Neuronal stem cell (in vitro differentiated cells): ENCODE measurements around the gene OMA1.

ENCODE experiments used
- DNase-seq: peaks from one replicate; pipeline ENCODE4 v3.0.0-alpha.2; 2013; ENCODE audit warnings: low spot score
- H2AFZ ChIP-seq: one replicate; pipeline ENCODE4 v1.6.1; 2013; ENCODE audit warnings: mild to moderate bottlenecking, low read length, inconsistent platforms
- H2AK5ac ChIP-seq: 2 replicates; pipeline ENCODE4 v1.6.1; 2013; ENCODE audit warnings: low read depth, mild to moderate bottlenecking, inconsistent platforms, low read length, moderate library complexity, mixed read lengths
- H2BK120ac ChIP-seq: 2 replicates; pipeline ENCODE4 v1.6.1; 2013; ENCODE audit warnings: low read depth, mild to moderate bottlenecking, inconsistent platforms, low read length, moderate library complexity, mixed read lengths
- H2BK12ac ChIP-seq: one replicate; pipeline ENCODE4 v1.6.1; 2013; ENCODE audit warnings: low read length, inconsistent platforms
- H2BK15ac ChIP-seq: 2 replicates; pipeline ENCODE4 v1.6.1; 2013; ENCODE audit warnings: mild to moderate bottlenecking, low read length, inconsistent platforms, mixed read lengths
- H2BK5ac ChIP-seq: one replicate; pipeline ENCODE4 v1.6.1; 2013; ENCODE audit warnings: inconsistent platforms, mild to moderate bottlenecking, low read length, moderate library complexity
- H3K14ac ChIP-seq: one replicate; pipeline ENCODE4 v1.6.1; 2013; ENCODE audit warnings: low read length, inconsistent platforms
- H3K18ac ChIP-seq: 2 replicates; pipeline ENCODE4 v1.6.1; 2013; ENCODE audit warnings: low read length, inconsistent platforms
- H3K23ac ChIP-seq: 2 replicates; pipeline ENCODE4 v1.6.1; 2013; ENCODE audit warnings: low read depth, mild to moderate bottlenecking, mixed read lengths, low read length, inconsistent platforms; ENCODE audit not compliant: poor library complexity
- H3K27ac ChIP-seq: replicated peaks from 3 replicates; pipeline ENCODE4 v1.5.1; 2013; ENCODE audit warnings: low read length, inconsistent platforms
- H3K27me3 ChIP-seq, 3 experiments: 2 replicates each; pipeline ENCODE4 v1.6.1; 2013; ENCODE audit warnings: low read length in 3 of 3, mild to moderate bottlenecking in 2 of 3, inconsistent platforms in 1 of 3, low read depth in 1 of 3, mixed read lengths in 1 of 3, moderate library complexity in 1 of 3; ENCODE audit not compliant: control insufficient read depth in 3 of 3, insufficient read depth in 3 of 3
- H3K36me3 ChIP-seq, 2 donors: replicated peaks in 1 of 2; 2 replicates each; pipeline ENCODE4 v1.6.1; 2013; ENCODE audit warnings: low read length in 2 of 2; ENCODE audit not compliant: control insufficient read depth in 2 of 2, insufficient read depth in 2 of 2
- H3K4ac ChIP-seq: 2 replicates; pipeline ENCODE4 v1.6.1; 2013; ENCODE audit warnings: inconsistent platforms, mild to moderate bottlenecking, low read length, moderate library complexity
- H3K4me1 ChIP-seq, 2 donors: 1 replicate in 1 of 2; 2 replicates in 1 of 2; pipeline ENCODE4 v1.6.1; 2013; ENCODE audit warnings: low read length in 2 of 2, low read depth in 1 of 2; ENCODE audit not compliant: control insufficient read depth in 2 of 2, insufficient read depth in 1 of 2
- H3K4me2 ChIP-seq: one replicate; pipeline ENCODE4 v1.6.1; 2013; ENCODE audit warnings: mild to moderate bottlenecking, low read length, inconsistent platforms; ENCODE audit not compliant: insufficient read depth, poor library complexity, severe bottlenecking
- H3K4me3 ChIP-seq, 2 donors: 2 replicates each; pipeline ENCODE4 v1.5.1; 2013; ENCODE audit warnings: low read length in 2 of 2, mild to moderate bottlenecking in 2 of 2, inconsistent platforms in 1 of 2, moderate library complexity in 1 of 2
- H3K79me1 ChIP-seq: one replicate; pipeline ENCODE4 v1.6.1; 2013; ENCODE audit warnings: low read depth, mild to moderate bottlenecking, inconsistent platforms, low read length, moderate library complexity
- H3K9ac ChIP-seq: one replicate; pipeline ENCODE4 v1.6.1; 2013; ENCODE audit warnings: mild to moderate bottlenecking, low read depth, low read length, inconsistent platforms; ENCODE audit not compliant: poor library complexity
- H3K9me3 ChIP-seq, 2 donors: replicated peaks in 1 of 2; 2 replicates each; pipeline versions ENCODE3 to v1.6.1; 2013; ENCODE audit warnings: low read length in 2 of 2, mild to moderate bottlenecking in 2 of 2, inconsistent platforms in 1 of 2, low read depth in 1 of 2, mixed read lengths in 1 of 2, moderate library complexity in 1 of 2; ENCODE audit not compliant: control insufficient read depth in 2 of 2, insufficient read depth in 1 of 2
- H4K8ac ChIP-seq: one replicate; pipeline ENCODE4 v1.6.1; 2013; ENCODE audit warnings: low read depth, mild to moderate bottlenecking, inconsistent platforms, low read length, moderate library complexity
- H4K91ac ChIP-seq: one replicate; pipeline ENCODE4 v1.6.1; 2013; ENCODE audit warnings: low read length, low read depth, mild to moderate bottlenecking, inconsistent platforms; ENCODE audit not compliant: poor library complexity
- WGBS, 2 donors: extraction: QIAGEN DNeasy Blood & Tissue Kit; methylation state at CpG; one replicate each; pipeline ENCODE4 v1.1.7; 2013; ENCODE audit warnings: missing lambda C conversion rate in 2 of 2, mixed read lengths in 1 of 2; ENCODE audit not compliant: insufficient read length in 2 of 2, insufficient replicate concordance in 1 of 2; ENCODE audit errors: extremely low coverage in 2 of 2; 5-methylcytosine and 5-hydroxymethylcytosine counted together

OMA1 gene

DNA sequence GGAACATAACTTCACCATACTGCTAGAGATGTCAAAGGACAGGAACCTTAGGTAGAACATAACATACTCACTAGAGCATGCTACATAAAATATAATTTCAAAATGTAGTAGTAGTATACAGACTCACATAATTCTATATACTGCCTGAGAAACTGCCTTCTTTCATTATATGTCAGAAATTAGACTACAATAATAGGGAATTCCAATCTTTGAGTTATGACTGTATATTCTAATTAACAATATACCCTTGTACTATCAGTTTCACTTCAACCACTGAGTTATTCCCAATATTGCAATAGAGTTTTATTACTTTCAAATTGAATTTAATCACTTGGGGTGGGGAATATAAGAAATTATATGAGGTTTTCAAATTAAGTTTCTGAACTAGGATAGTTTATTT is 44.0 kb downstream of the OMA1 start:
- no peak for DNase-seq
- H3K4me1 ChIP-seq = peaks cover 0 to 2% of the 10 kb centered on the region in 2 donors
- no peak overlapping the region for H3K27ac ChIP-seq
- no peak overlapping the region for H2BK15ac ChIP-seq
- H2AFZ ChIP-seq = no peak overlapping the region
- H2BK12ac ChIP-seq = no peak overlapping the region
- no peak overlapping the region for H3K4me2 ChIP-seq
- H3K18ac ChIP-seq = no peak overlapping the region
- H3K9me3 ChIP-seq = no peaks in the 10 kb centered on the region
- H3K27me3 ChIP-seq = no peaks in the 10 kb centered on the region
- no peak overlapping the region for H2BK5ac ChIP-seq
- no peak overlapping the region for H4K8ac ChIP-seq
- H3K23ac ChIP-seq = no peak overlapping the region
- H2BK120ac ChIP-seq = no peak overlapping the region
- H3K9ac ChIP-seq = no peak overlapping the region
- H3K79me1 ChIP-seq = no peaks in the 10 kb centered on the region
- H3K36me3 ChIP-seq = no peaks in the 10 kb centered on the region
- no peak overlapping the region for H3K4ac ChIP-seq
- no peak overlapping the region for H3K4me3 ChIP-seq
- no peak overlapping the region for H2AK5ac ChIP-seq
- no peak overlapping the region for H3K14ac ChIP-seq
- H4K91ac ChIP-seq = no peak overlapping the region

DNA sequence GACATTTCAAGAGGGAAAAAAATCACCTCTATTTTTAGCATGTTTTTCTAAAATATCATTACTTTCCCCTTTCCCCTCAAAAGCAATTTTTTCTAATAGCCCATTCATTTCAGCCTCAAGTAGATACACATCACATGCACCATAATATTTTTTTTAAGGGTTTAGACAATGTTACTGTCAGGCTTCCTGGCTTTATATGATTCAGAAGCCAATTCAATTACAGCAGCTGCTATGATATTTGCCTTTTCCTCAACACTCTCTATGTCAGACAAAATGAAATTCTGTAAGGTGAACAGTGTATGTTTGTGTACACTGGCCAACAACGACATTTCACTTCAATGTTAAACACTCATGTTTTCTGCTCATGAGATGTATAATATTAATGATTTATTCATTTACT is 46.5 kb downstream of the OMA1 start:
- Histone ChIP-seq H4K91ac (no peak overlapping the region), H3K4me2 (no peak overlapping the region), H2AK5ac (no peak overlapping the region), H3K9me3 (no peaks in the 10 kb centered on the region), H2BK120ac (no peak overlapping the region), H2AFZ (no peak overlapping the region), H3K9ac (no peak overlapping the region), H3K14ac (no peak overlapping the region), H3K36me3 (no peaks in the 10 kb centered on the region), H2BK5ac (no peak overlapping the region), H3K27ac (no peak overlapping the region), H3K27me3 (no peaks in the 10 kb centered on the region), H3K4me1 (peaks cover 0 to 2% of the 10 kb centered on the region in 2 donors), H3K79me1 (no peaks in the 10 kb centered on the region), H4K8ac (no peak overlapping the region), H2BK12ac (no peak overlapping the region), H3K23ac (no peak overlapping the region), H3K18ac (no peak overlapping the region), H3K4ac (no peak overlapping the region), H3K4me3 (no peak overlapping the region), H2BK15ac (no peak overlapping the region)
- no CpG with 5 or more reads among the region's 1 CpG for WGBS, 2 donors
- DNase-seq = no peak

DNA sequence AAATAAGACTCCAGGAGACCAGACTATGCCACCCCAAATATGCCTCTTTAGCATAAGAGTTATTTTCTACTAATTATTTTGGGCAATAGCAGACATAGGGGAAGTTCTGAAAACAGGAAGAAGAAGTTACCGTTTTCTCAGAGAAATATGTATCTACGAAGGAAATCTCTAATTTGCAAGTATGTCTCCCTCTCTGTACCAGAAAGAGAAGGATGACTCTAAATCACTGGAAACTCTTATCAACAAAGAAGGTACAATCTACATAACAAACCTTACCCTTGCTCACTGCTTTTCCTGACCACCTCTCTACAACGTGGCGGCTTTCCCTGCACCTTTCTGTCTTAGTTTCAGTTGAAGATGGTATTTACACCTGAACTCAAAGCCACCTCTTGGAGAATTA is 49.0 kb downstream of the OMA1 start:
- Histone ChIP-seq H2BK15ac (no peak overlapping the region), H3K27ac (no peak overlapping the region), H2BK5ac (no peak overlapping the region), H2BK120ac (no peak overlapping the region), H3K9me3 (no peaks in the 10 kb centered on the region), H2AK5ac (no peak overlapping the region), H4K91ac (no peak overlapping the region), H3K4me2 (no peak overlapping the region), H2BK12ac (no peak overlapping the region), H3K4me3 (no peak overlapping the region), H3K36me3 (no peaks in the 10 kb centered on the region), H3K4ac (no peak overlapping the region), H3K23ac (no peak overlapping the region), H3K27me3 (no peaks in the 10 kb centered on the region), H3K79me1 (no peaks in the 10 kb centered on the region), H2AFZ (no peak overlapping the region), H3K14ac (no peak overlapping the region), H3K4me1 (peaks cover 0 to 2% of the 10 kb centered on the region in 2 donors), H3K9ac (no peak overlapping the region), H3K18ac (no peak overlapping the region), H4K8ac (no peak overlapping the region)
- WGBS, 2 donors = no CpG with 5 or more reads among the region's 4 CpGs
- DNase-seq = no peak

DNA sequence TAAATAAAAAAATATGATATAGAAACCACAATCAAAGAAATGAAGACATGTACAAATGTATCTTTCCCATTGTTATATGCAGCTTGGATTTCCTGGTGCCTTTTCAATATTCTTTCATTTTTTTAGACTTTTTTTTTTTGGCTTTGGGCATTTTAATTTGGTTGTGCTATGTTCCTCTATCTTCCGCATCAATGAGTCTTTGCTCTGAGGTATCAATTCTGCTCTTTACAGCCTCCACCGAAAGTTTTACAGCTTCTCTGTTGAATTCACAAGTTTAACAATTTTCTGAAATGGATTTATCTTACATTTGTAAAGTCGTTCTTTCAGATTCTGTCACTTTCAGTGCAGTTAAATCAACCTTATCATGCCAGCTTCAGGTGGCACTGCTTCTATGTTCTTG is 50.5 kb downstream of the OMA1 start:
- no peaks in the 10 kb centered on the region for H3K4me1 ChIP-seq
- no peaks in the 10 kb centered on the region for H3K9me3 ChIP-seq
- no CpG with 5 or more reads among the region's 3 CpGs for WGBS, 2 donors
- H4K91ac ChIP-seq = no peak overlapping the region
- no peak overlapping the region for H2BK5ac ChIP-seq
- H3K9ac ChIP-seq = no peak overlapping the region
- H3K4ac ChIP-seq = no peak overlapping the region
- no peak overlapping the region for H2BK12ac ChIP-seq
- no peak overlapping the region for H2AK5ac ChIP-seq
- H3K4me3 ChIP-seq = no peak overlapping the region
- H2AFZ ChIP-seq = no peak overlapping the region
- H3K18ac ChIP-seq = no peak overlapping the region
- no peak overlapping the region for H2BK15ac ChIP-seq
- H3K27ac ChIP-seq = no peak overlapping the region
- no peaks in the 10 kb centered on the region for H3K36me3 ChIP-seq
- no peaks in the 10 kb centered on the region for H3K79me1 ChIP-seq
- no peak for DNase-seq
- no peak overlapping the region for H2BK120ac ChIP-seq
- no peak overlapping the region for H4K8ac ChIP-seq
- no peak overlapping the region for H3K14ac ChIP-seq
- no peaks in the 10 kb centered on the region for H3K27me3 ChIP-seq
- no peak overlapping the region for H3K4me2 ChIP-seq
- no peak overlapping the region for H3K23ac ChIP-seq
